Transverse colon (tissue), 4 donors: ENCODE results near the gene TBL1X. TPM values are rescaled to one million over a fixed set of nuclear protein-coding genes. Genes with fewer than 3 reads are reported as not detected.

Source experiments
- DNase-seq: peaks from one replicate; pipeline ENCODE4 v3.0.0-alpha.2; 2019
- H3K27ac ChIP-seq, 4 donors: fragments of 200-600 bp; sonication (generic); 2 replicates each; pipeline ENCODE4 v1.5.1; 2016 to 2018; ENCODE audit warnings: inconsistent platforms in 4 of 4
- H3K27me3 ChIP-seq: fragments of 200-600 bp; sonication (generic); 2 replicates; pipeline ENCODE4 v1.5.1; 2017; ENCODE audit warnings: inconsistent platforms
- H3K36me3 ChIP-seq, 4 donors: fragments of 200-600 bp; sonication (generic); 2 replicates each; pipeline ENCODE4 v1.5.1; 2017 to 2019; ENCODE audit warnings: inconsistent platforms in 4 of 4
- H3K4me1 ChIP-seq, 4 donors: fragments of 200-600 bp; sonication (generic); 2 replicates each; pipeline ENCODE4 v1.5.1; 2017 to 2020; ENCODE audit warnings: inconsistent platforms in 4 of 4
- H3K4me3 ChIP-seq, 4 donors: fragments of 200-600 bp; sonication (generic); 1 replicate in 1 of 4; 2 replicates in 3 of 4; pipeline versions ENCODE4 v1.5.1 to v1.6.1; 2017 to 2019; ENCODE audit warnings: inconsistent platforms in 4 of 4
- H3K9me3 ChIP-seq, 2 donors: fragments of 200-600 bp; sonication (generic); 2 replicates each; pipeline ENCODE4 v1.5.1; 2017 to 2019; ENCODE audit warnings: inconsistent platforms in 2 of 2
- CTCF ChIP-seq, 5 experiments: fragments of 200-600 bp in 3 of 5; fragments of 450-650 bp in 2 of 5; sonication (generic) in 3 of 5; IDR thresholded peaks; 1 replicate in 2 of 5; 2 replicates in 3 of 5; pipeline ENCODE4 v1.5.1; 2016 to 2017; ENCODE audit warnings: antibody characterized with exemption in 5 of 5, inconsistent platforms in 3 of 5, mild to moderate bottlenecking in 2 of 5, moderate library complexity in 1 of 5
- EP300 ChIP-seq: sonication (generic); formaldehyde crosslinking; IDR thresholded peaks from one replicate; pipeline ENCODE4 v1.6.1; 2017; ENCODE audit warnings: antibody characterized with exemption, low read depth
- POLR2A ChIP-seq: fragments of 450-650 bp; IDR thresholded peaks from one replicate; pipeline ENCODE4 v1.6.1; 2016; ENCODE audit warnings: antibody characterized with exemption, mild to moderate bottlenecking, moderate library complexity
- POLR2AphosphoS5 ChIP-seq, 3 donors: sonication (generic); formaldehyde crosslinking; IDR thresholded peaks; one replicate each; pipeline ENCODE4 v1.6.1; 2016; ENCODE audit warnings: antibody characterized with exemption in 3 of 3
- WGBS, 2 donors: methylation state at CpG; one replicate each; pipeline ENCODE4 v1.1.5; 2018; ENCODE audit warnings: low coverage in 1 of 2; 5-methylcytosine and 5-hydroxymethylcytosine counted together
- in situ Hi-C, 4 donors: fragments of 200-750 bp; cut with MboI; loops; one replicate each; pipeline versions ENCODE4 v1.15.0 to v1.15.1; 2017; ENCODE audit warnings: low sequenced_read_pairs in 3 of 4, low pct_ligation_motif_present in 1 of 4, low pct_unique_long_range_greater_than_20kb in 1 of 4
- intact Hi-C: fragments of 100-400 bp; cut with DNase I; formaldehyde crosslinking; loops from one replicate; pipeline ENCODE4 v1.15.1; 2023; ENCODE audit warnings: low total_unique reads
- total RNA-seq, 4 donors: library from RNA; depleted of rRNA; stranded (reverse); fragments of >200 nt; gene quantifications; one replicate each; pipeline ENCODE4 v1.1.0, GENCODE V29; 2016

The TBL1X gene
- total RNA-seq, 4 donors from 2014 or later: 3.4 to 16.8 (median 13.0) TPM

- H3K4me1 ChIP-seq: no peaks in the 10 kb centered on the region
- no peaks in the 10 kb centered on the region for H3K9me3 ChIP-seq
- no peak for DNase-seq
- H3K27me3 ChIP-seq: no peaks in the 10 kb centered on the region
- no peak overlapping the region for H3K27ac ChIP-seq
- intact Hi-C loops: no loop called here
- no peaks in the 10 kb centered on the region for H3K36me3 ChIP-seq
- TF ChIP-seq POLR2AphosphoS5 (IDR thresholded peaks at IDR 0.05) (no peak), POLR2A (no peak), EP300 (no peak), CTCF (IDR thresholded peaks at IDR 0.05) (no peak)
- in situ Hi-C loops: no loop called here
- H3K4me3 ChIP-seq: no peak overlapping the region
- WGBS, 2 donors: 47% methylated on average over 4 of the region's 4 CpGs; no CpG with 5 or more reads in 1 of the 2 donors
These were observed 293.3 kb downstream of the TBL1X start for GRCh38 chrX:9758021-9758638.

GRCh38 chrX:9759337-9759736 lies 294.5 kb downstream of the TBL1X start:
- WGBS, 2 donors: 82% methylated on average over 8 of the region's 8 CpGs; no CpG with 5 or more reads in 1 of the 2 donors
- Histone ChIP-seq H3K27ac (no peak overlapping the region), H3K4me1 (no peaks in the 10 kb centered on the region), H3K36me3 (no peaks in the 10 kb centered on the region), H3K27me3 (no peaks in the 10 kb centered on the region), H3K9me3 (no peaks in the 10 kb centered on the region), H3K4me3 (no peak overlapping the region)
- in situ Hi-C loops: no loop called here
- TF ChIP-seq POLR2AphosphoS5 (IDR thresholded peaks at IDR 0.05) (no peak), CTCF (IDR thresholded peaks at IDR 0.05) (no peak), POLR2A (no peak), EP300 (no peak)
- no peak for DNase-seq
- intact Hi-C loops: no loop called here

- WGBS, 2 donors: 53% methylated on average over 60 of the region's 67 CpGs; no CpG with 5 or more reads in 1 of the 2 donors
- TF ChIP-seq CTCF (IDR thresholded peaks at IDR 0.05): no peak
- no peak for TF ChIP-seq POLR2A
- no peak for TF ChIP-seq POLR2AphosphoS5 (IDR thresholded peaks at IDR 0.05)
- no peak for TF ChIP-seq EP300
- Histone ChIP-seq H3K4me1 (no peaks in the 10 kb centered on the region), H3K9me3 (no peaks in the 10 kb centered on the region), H3K27ac (no peak overlapping the region), H3K36me3 (no peaks in the 10 kb centered on the region), H3K27me3 (peaks cover 10% of the 10 kb centered on the region), H3K4me3 (no peak overlapping the region)
- DNase-seq: no peak
- in situ Hi-C loops: no loop called here
- intact Hi-C loops: loop anchor here (5.0 kb wide), 1 partner anchor 1767 kb away; no protein-coding TSS in a partner anchor
These were observed 300.3 kb downstream of the TBL1X start for GRCh38 chrX:9765072-9765736.

- no peaks in the 10 kb centered on the region for H3K9me3 ChIP-seq
- no peak for DNase-seq
- H3K27me3 ChIP-seq: peaks cover 10% of the 10 kb centered on the region
- H3K4me3 ChIP-seq: no peak within 1 kb of the TSS
- intact Hi-C loops: loop anchor here (5.0 kb wide), 1 partner anchor 1767 kb away; no protein-coding TSS in a partner anchor
- in situ Hi-C loops: no loop called here
- no peak within 1 kb of the TSS for H3K27ac ChIP-seq
- WGBS, 2 donors: 48% methylated on average over 26 of the region's 26 CpGs; no CpG with 5 or more reads in 1 of the 2 donors
- no peak for TF ChIP-seq CTCF (IDR thresholded peaks at IDR 0.05)
- TF ChIP-seq POLR2A: no peak
- TF ChIP-seq POLR2AphosphoS5 (IDR thresholded peaks at IDR 0.05): no peak
- TF ChIP-seq EP300: no peak
- no peaks in the 10 kb centered on the region for H3K36me3 ChIP-seq
- no peaks in the 10 kb centered on the region for H3K4me1 ChIP-seq
These were observed 300.9 kb downstream of the TBL1X start, which contains the start of gene GPR143 for GRCh38 chrX:9765737-9766097. GPR143 (minus strand) TSS chrX:9765847; CDS start chrX:9765817, 30 bp downstream.
